Mesenchymal stem cell (in vitro differentiated cells and primary cell): ENCODE data around the gene FAM13C.
"Not testable (repeated sequence)": the region's sequence is repeated elsewhere in the genome, so short reads cannot be mapped to it uniquely, and the experiment has no call there.

Source experiments
- DNase-seq: peaks from one replicate; pipeline ENCODE4 v3.0.0-alpha.2; 2013
- H2AFZ ChIP-seq: one replicate; pipeline ENCODE4 v1.6.1; 2013; ENCODE audit warnings: low read depth, mild to moderate bottlenecking, control low read depth, inconsistent platforms, low read length, moderate library complexity
- H2AK5ac ChIP-seq: 2 replicates; pipeline ENCODE4 v1.6.1; 2013; ENCODE audit warnings: low read length, moderate library complexity, mild to moderate bottlenecking, inconsistent platforms; ENCODE audit not compliant: severe bottlenecking
- H2BK120ac ChIP-seq: one replicate; pipeline ENCODE4 v1.6.1; 2013; ENCODE audit warnings: low read depth, mild to moderate bottlenecking, inconsistent platforms, low read length, moderate library complexity
- H2BK12ac ChIP-seq, 2 experiments: one replicate each; pipeline ENCODE4 v1.6.1; 2013; ENCODE audit warnings: inconsistent platforms in 2 of 2, low read length in 2 of 2, mild to moderate bottlenecking in 2 of 2, moderate library complexity in 2 of 2, control low read depth in 1 of 2
- H2BK15ac ChIP-seq: one replicate; pipeline ENCODE4 v1.6.1; 2013; ENCODE audit warnings: mild to moderate bottlenecking, low read depth, inconsistent platforms; ENCODE audit not compliant: poor library complexity, severe bottlenecking
- H2BK5ac ChIP-seq: 2 replicates; pipeline ENCODE4 v1.6.1; 2013; ENCODE audit warnings: low read depth, mild to moderate bottlenecking, low read length, control low read depth, inconsistent platforms; ENCODE audit not compliant: poor library complexity, severe bottlenecking
- H3K14ac ChIP-seq, 2 experiments: one replicate each; pipeline ENCODE4 v1.6.1; 2013; ENCODE audit warnings: inconsistent platforms in 2 of 2, low read length in 2 of 2, control low read depth in 1 of 2, mild to moderate bottlenecking in 1 of 2, moderate library complexity in 1 of 2
- H3K18ac ChIP-seq, 2 experiments: one replicate each; pipeline ENCODE4 v1.6.1; 2013; ENCODE audit warnings: inconsistent platforms in 2 of 2, low read length in 2 of 2, control low read depth in 1 of 2, low read depth in 1 of 2, mild to moderate bottlenecking in 1 of 2
- H3K23ac ChIP-seq, 2 experiments: one replicate each; pipeline ENCODE4 v1.6.1; 2013; ENCODE audit warnings: inconsistent platforms in 2 of 2, low read length in 2 of 2, mild to moderate bottlenecking in 2 of 2, moderate library complexity in 2 of 2, control low read depth in 1 of 2
- H3K27ac ChIP-seq: 2 replicates; pipeline ENCODE4 v1.5.1; 2013; ENCODE audit warnings: mild to moderate bottlenecking, moderate library complexity, low read length, control low read depth, inconsistent platforms; ENCODE audit not compliant: poor library complexity, severe bottlenecking
- H3K27me3 ChIP-seq, 2 experiments: 2 replicates each; pipeline versions ENCODE4 v1.6.1 to v1.7.0; 2013; ENCODE audit warnings: low read length in 2 of 2, mild to moderate bottlenecking in 2 of 2, moderate library complexity in 2 of 2, control low read depth in 1 of 2, inconsistent platforms in 1 of 2; ENCODE audit not compliant: control insufficient read depth in 1 of 2, insufficient read depth in 1 of 2
- H3K36me3 ChIP-seq, 2 experiments: 2 replicates each; pipeline versions ENCODE4 v1.6.1 to v1.7.0; 2013; ENCODE audit warnings: low read length in 2 of 2, control low read depth in 1 of 2, inconsistent platforms in 1 of 2, low read depth in 1 of 2, mild to moderate bottlenecking in 1 of 2; ENCODE audit not compliant: insufficient read depth in 2 of 2, control insufficient read depth in 1 of 2
- H3K4ac ChIP-seq, 2 experiments: one replicate each; pipeline ENCODE4 v1.6.1; 2013; ENCODE audit warnings: inconsistent platforms in 2 of 2, low read length in 2 of 2, mild to moderate bottlenecking in 2 of 2, moderate library complexity in 2 of 2, control low read depth in 1 of 2, low read depth in 1 of 2
- H3K4me1 ChIP-seq: 2 replicates; pipeline ENCODE4 v1.6.1; 2013; ENCODE audit warnings: low read depth, low read length, control low read depth; ENCODE audit not compliant: control insufficient read depth, insufficient read depth
- H3K4me2 ChIP-seq: 2 replicates; pipeline ENCODE4 v1.6.1; 2013; ENCODE audit warnings: low read length, mild to moderate bottlenecking, inconsistent platforms; ENCODE audit not compliant: poor library complexity, severe bottlenecking
- H3K4me3 ChIP-seq, 2 experiments: 2 replicates each; pipeline versions ENCODE4 v1.5.1 to v1.7.0; 2013; ENCODE audit warnings: low read length in 2 of 2, mild to moderate bottlenecking in 2 of 2, control low read depth in 1 of 2, low read depth in 1 of 2; ENCODE audit not compliant: insufficient read depth in 1 of 2
- H3K79me1 ChIP-seq: replicated peaks from 2 replicates; pipeline ENCODE4 v1.6.1; 2013; ENCODE audit warnings: mild to moderate bottlenecking, control low read depth, low read length, inconsistent platforms; ENCODE audit not compliant: poor library complexity, severe bottlenecking
- H3K9ac ChIP-seq: 2 replicates; pipeline ENCODE4 v1.7.0; 2013; ENCODE audit warnings: mild to moderate bottlenecking, low read length, moderate library complexity
- H3K9me3 ChIP-seq: 2 replicates; pipeline ENCODE4 v1.7.0; 2013; ENCODE audit warnings: mild to moderate bottlenecking, low read length; ENCODE audit not compliant: control insufficient read depth
- H4K8ac ChIP-seq: one replicate; pipeline ENCODE4 v1.6.1; 2013; ENCODE audit warnings: inconsistent platforms, mild to moderate bottlenecking, low read length, moderate library complexity
- H4K91ac ChIP-seq: one replicate; pipeline ENCODE4 v1.6.1; 2013; ENCODE audit warnings: mild to moderate bottlenecking, low read length, inconsistent platforms
- WGBS: methylation state at CpG from one replicate; pipeline ENCODE4 v1.1.7; 2013; ENCODE audit warnings: mixed read lengths; 5-methylcytosine and 5-hydroxymethylcytosine counted together

The FAM13C gene

DNA sequence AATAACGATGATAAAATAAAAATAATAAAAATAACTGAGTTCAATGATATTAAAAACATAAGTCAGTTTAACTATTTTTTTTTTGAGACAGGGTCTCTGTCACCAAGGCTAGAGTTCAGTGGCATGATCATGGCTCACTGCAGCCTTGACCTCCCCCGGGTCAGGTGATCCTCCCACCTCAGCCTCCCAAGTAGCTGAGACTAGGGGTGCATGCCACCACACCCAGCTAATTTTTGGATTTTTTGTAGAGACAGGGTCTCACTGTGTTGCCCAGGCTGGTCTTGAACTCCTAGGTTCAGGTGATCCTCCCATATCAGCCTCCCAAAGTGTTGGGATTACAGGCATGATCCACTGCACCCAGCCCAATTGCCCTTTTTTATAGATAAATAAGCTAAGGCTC, 138.8 kb downstream of the FAM13C start:
- H2BK12ac ChIP-seq, H3K4me3 ChIP-seq, H3K23ac ChIP-seq, DNase-seq, H2BK5ac ChIP-seq, H4K8ac ChIP-seq, H3K36me3 ChIP-seq, H3K27ac ChIP-seq, H4K91ac ChIP-seq, H3K27me3 ChIP-seq, H2BK120ac ChIP-seq, H3K4me1 ChIP-seq, H2AFZ ChIP-seq, H2BK15ac ChIP-seq, H2AK5ac ChIP-seq, H3K4me2 ChIP-seq, H3K9me3 ChIP-seq, H3K9ac ChIP-seq, H3K79me1 ChIP-seq, H3K14ac ChIP-seq, H3K18ac ChIP-seq, H3K4ac ChIP-seq: not testable (repeated sequence)
- 90% methylated on average over 1 of the region's 2 CpGs for WGBS

DNA sequence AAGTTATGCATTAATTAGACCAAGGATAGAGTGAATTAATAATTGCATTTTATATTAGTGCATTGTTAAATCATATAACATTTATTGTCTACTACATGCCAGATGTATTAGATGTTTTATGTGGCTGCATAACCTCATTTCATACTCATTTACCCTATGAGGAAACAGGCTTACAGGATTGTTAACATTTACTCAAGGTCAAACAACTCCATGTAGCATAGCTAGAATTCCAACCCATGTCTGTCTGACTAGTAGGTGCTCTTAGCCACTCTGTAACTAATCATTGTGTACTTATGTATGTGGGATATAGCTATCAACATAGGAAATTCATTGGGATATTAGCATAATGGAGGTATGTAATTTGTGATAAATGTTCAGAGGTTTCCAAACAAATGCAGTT, 139.6 kb downstream of the FAM13C start:
- Histone ChIP-seq H3K79me1 (no peaks in the 10 kb centered on the region), H2BK120ac (no peak overlapping the region), H3K23ac (no peak overlapping the region), H2BK12ac (no peak overlapping the region), H3K4me3 (no peak overlapping the region), H3K4me2 (no peak overlapping the region), H3K4me1 (no peaks in the 10 kb centered on the region), H2AFZ (no peak overlapping the region), H3K27me3 (no peaks in the 10 kb centered on the region), H2BK15ac (no peak overlapping the region), H3K14ac (no peak overlapping the region), H3K9me3 (no peaks in the 10 kb centered on the region), H2AK5ac (no peak overlapping the region), H3K27ac (no peak overlapping the region), H4K91ac (no peak overlapping the region), H3K9ac (no peak overlapping the region), H3K4ac (no peak overlapping the region), H3K36me3 (no peaks in the 10 kb centered on the region), H3K18ac (no peak overlapping the region), H4K8ac (no peak overlapping the region), H2BK5ac (no peak overlapping the region)
- DNase-seq = no peak

DNA sequence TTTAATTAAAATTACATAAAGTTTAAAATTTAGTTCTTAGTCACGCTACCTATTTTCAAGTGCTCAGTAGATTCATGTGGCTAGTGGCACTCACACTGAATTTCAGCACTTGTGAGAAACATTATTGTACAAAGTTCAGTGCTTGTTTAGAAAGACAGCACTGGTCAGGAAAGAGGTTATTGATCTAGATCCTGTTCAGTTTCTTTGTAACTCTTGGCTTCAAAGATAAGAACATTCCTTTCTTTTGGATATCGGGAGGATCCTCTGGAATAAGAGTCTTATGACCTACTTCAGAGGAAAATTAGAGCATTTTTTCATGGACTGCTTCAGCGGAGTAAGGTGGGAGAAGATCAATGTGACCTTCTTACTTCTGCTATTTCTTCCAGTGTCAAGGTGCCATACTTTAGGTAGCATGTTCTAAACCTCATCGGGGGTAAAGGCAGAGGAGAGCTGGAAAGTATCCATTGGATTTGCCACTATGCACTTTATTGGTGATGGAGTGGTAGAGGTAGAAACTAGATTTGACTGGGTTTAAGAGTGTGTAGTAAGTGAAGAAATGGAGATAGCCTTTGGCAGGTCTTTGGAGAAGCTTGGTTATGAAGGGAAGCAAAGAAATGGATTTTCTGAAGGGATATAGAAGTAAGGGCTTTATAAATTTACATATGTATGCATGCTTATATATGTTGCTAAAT, 146.0 kb downstream of the FAM13C start:
- Histone ChIP-seq H2BK120ac (no peak overlapping the region), H3K4me2 (no peak overlapping the region), H3K36me3 (no peaks in the 10 kb centered on the region), H2AFZ (no peak overlapping the region), H3K79me1 (no peaks in the 10 kb centered on the region), H3K4me1 (no peaks in the 10 kb centered on the region), H3K4me3 (no peak overlapping the region), H3K27me3 (peaks cover 0 to 5% of the 10 kb centered on the region in 2 experiments), H3K14ac (no peak overlapping the region), H3K18ac (no peak overlapping the region), H2AK5ac (no peak overlapping the region), H3K23ac (no peak overlapping the region), H3K27ac (no peak overlapping the region), H4K91ac (no peak overlapping the region), H4K8ac (no peak overlapping the region), H3K4ac (no peak overlapping the region), H2BK5ac (no peak overlapping the region), H3K9me3 (no peaks in the 10 kb centered on the region), H3K9ac (no peak overlapping the region), H2BK12ac (no peak overlapping the region), H2BK15ac (no peak overlapping the region)
- WGBS = 94% methylated on average over 3 of the region's 4 CpGs
- DNase-seq = no peak

DNA sequence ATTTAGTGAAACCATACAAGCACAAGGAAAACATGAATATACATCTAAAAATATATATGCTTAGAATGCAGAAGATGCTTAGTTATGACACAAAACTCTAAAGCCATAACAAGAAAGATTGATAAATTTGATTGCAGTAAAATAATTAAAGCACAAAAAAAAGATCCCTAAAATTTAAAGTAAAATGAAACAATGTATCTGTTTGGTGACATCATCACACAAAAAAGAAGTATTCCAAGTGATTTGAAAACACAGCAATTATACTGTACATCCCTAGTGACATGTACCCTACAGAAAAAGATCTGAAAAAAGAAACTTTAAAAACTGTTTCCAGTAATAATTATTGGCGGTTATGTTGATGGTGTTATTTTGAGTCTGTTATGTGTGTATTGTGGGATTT, 148.2 kb downstream of the FAM13C start:
- no peak overlapping the region for H3K27ac ChIP-seq
- DNase-seq = no peak
- no peak overlapping the region for H4K8ac ChIP-seq
- H2AK5ac ChIP-seq = no peak overlapping the region
- H3K36me3 ChIP-seq = no peaks in the 10 kb centered on the region
- no peak overlapping the region for H3K4me2 ChIP-seq
- H3K9me3 ChIP-seq = no peaks in the 10 kb centered on the region
- H3K4me3 ChIP-seq = no peak overlapping the region
- H3K27me3 ChIP-seq = peaks cover 0 to 5% of the 10 kb centered on the region in 2 experiments
- no peak overlapping the region for H3K14ac ChIP-seq
- H3K9ac ChIP-seq = no peak overlapping the region
- WGBS = 100% methylated on average over 1 of the region's 1 CpG
- H2AFZ ChIP-seq = no peak overlapping the region
- H2BK12ac ChIP-seq = no peak overlapping the region
- no peak overlapping the region for H3K4ac ChIP-seq
- no peak overlapping the region for H4K91ac ChIP-seq
- no peak overlapping the region for H2BK120ac ChIP-seq
- no peak overlapping the region for H2BK5ac ChIP-seq
- no peaks in the 10 kb centered on the region for H3K4me1 ChIP-seq
- no peak overlapping the region for H2BK15ac ChIP-seq
- no peak overlapping the region for H3K18ac ChIP-seq
- no peaks in the 10 kb centered on the region for H3K79me1 ChIP-seq
- no peak overlapping the region for H3K23ac ChIP-seq
